Measurements from ENCODE around the gene CCT6B. TPM values are rescaled to one million over a fixed set of nuclear protein-coding genes. Genes with fewer than 3 reads are reported as not detected.
A peak's percentile ranks its signal among the peaks of the same experiment; 100 is the strongest.
"Not testable (repeated sequence)": the region's sequence is repeated elsewhere in the genome, so short reads cannot be mapped to it uniquely, and the experiment has no call there.

The CCT6B gene, protein sequence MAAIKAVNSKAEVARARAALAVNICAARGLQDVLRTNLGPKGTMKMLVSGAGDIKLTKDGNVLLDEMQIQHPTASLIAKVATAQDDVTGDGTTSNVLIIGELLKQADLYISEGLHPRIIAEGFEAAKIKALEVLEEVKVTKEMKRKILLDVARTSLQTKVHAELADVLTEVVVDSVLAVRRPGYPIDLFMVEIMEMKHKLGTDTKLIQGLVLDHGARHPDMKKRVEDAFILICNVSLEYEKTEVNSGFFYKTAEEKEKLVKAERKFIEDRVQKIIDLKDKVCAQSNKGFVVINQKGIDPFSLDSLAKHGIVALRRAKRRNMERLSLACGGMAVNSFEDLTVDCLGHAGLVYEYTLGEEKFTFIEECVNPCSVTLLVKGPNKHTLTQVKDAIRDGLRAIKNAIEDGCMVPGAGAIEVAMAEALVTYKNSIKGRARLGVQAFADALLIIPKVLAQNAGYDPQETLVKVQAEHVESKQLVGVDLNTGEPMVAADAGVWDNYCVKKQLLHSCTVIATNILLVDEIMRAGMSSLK
- total RNA-seq: 1 to 10 TPM; 2.1 to 9.0 (median 3.2) TPM

DNA sequence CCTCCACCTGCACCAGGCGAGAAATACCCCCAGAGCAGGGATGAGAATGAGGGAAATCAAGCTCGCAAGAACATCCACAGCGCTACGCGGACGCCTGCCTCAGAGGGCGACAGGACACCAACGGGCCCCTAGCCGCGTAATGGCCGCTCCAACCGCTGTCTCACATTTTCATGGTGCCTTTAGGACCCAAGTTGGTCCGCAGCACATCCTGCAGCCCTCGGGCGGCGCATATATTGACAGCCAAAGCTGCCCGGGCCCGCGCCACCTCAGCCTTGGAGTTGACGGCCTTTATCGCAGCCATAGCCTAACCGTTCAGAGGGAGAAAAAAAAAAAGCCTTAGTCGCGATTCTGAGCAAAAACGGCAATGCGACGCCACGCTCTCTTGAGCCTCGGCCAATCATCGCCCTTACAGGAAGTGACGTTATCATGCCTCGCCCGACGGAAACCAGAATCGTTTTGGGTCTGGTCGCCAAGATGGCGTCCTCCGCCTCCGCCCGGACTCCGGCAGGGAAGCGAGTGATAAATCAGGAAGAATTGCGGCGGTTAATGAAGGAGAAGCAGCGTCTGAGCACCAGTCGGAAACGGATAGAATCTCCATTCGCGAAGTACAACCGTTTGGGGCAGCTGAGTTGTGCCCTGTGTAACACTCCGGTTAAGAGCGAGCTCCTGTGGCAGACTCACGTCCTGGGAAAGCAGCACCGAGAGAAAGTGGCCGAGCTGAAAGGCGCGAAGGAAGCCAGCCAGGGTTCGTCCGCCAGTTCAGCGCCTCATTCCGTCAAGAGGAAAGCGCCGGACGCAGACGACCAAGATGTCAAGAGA is at the start of gene CCT6B, which contains the start of gene ZNF830:
CCT6B (minus strand) TSS at position 368 of the 819 bp plus-strand sequence; CDS start at position 301, 67 bp downstream.
ZNF830 (plus strand) TSS at position 448 of the 819 bp plus-strand sequence; CDS start at position 475, 27 bp downstream.
- in situ Hi-C loops (cut with MboI; ENCODE audit: low pct_unique_long_range_greater_than_20kb in 2 of 9, low sequenced_read_pairs in 9 of 9, unreplicated experiment in 9 of 9): no loop called here
- Histone ChIP-seq H3K4me1 (replicated peaks in 1 of 2) (peaks cover 9 to 21% of the 10 kb centered on the region in 2 donors), H3K4me3 (peak within 1 kb of the TSS; percentile 62 to 94 (median 71)), H3K27ac (peak within 1 kb of the TSS; percentile 93 to 97)
- 0 to 2% (median 0%) methylated on average over 1 to 37 of the region's 65 CpGs; no CpG with 5 or more reads in 1 of the 10 experiments for WGBS, 10 experiments
- peak; percentile 95 to 99 (median 96) for ATAC-seq (replicated peaks in 6 of 8)

- in situ Hi-C loops (cut with MboI; ENCODE audit: low pct_unique_long_range_greater_than_20kb in 2 of 9, low sequenced_read_pairs in 9 of 9, unreplicated experiment in 9 of 9): loop anchor here in 2 of 9 experiments (25.0 kb wide), 1 partner anchor 102 kb away; the partner anchor contains the start of genes FNDC8 (in 2 of the 2) and RAD51D (in 2 of the 2)
These were observed 48.8 kb upstream of the CCT6B start for GRCh38 chr17:35010093-35010492.

GRCh38 chr17:35006961-35007360 is 45.7 kb upstream of the CCT6B start:
- Histone ChIP-seq H3K4me1 (replicated peaks in 1 of 2) (no peaks in the 10 kb centered on the region), H3K4me3 (no peak overlapping the region), H3K27ac (no peak overlapping the region)
- WGBS, 10 experiments: 40 to 100% (median 83%) methylated on average over 1 of the region's 1 CpG; no CpG with 5 or more reads in 3 of the 10 experiments
- in situ Hi-C loops (cut with MboI; ENCODE audit: low pct_unique_long_range_greater_than_20kb in 2 of 9, low sequenced_read_pairs in 9 of 9, unreplicated experiment in 9 of 9): loop anchor here in 2 of 9 experiments (25.0 kb wide), 1 partner anchor 105 kb away; the partner anchor contains the start of genes FNDC8 (in 2 of the 2) and RAD51D (in 2 of the 2)
- no peak for ATAC-seq (replicated peaks in 6 of 8)

More at GRCh38 chr17:35010093-35010492, 48.8 kb upstream of the CCT6B start:
- Histone ChIP-seq H3K4me3 (no peak overlapping the region), H3K4me1 (replicated peaks in 1 of 2) (no peaks in the 10 kb centered on the region), H3K27ac (no peak overlapping the region)
- 73 to 100% (median 100%) methylated on average over 1 to 3 of the region's 3 CpGs; no CpG with 5 or more reads in 4 of the 10 experiments for WGBS, 10 experiments
- peak in 2 of 8 experiments; percentile 16 to 34 for ATAC-seq (replicated peaks in 6 of 8)

GRCh38 chr17:35006345-35006744 is 45.1 kb upstream of the CCT6B start:
- no peak for ATAC-seq (replicated peaks in 6 of 8)
- WGBS, 10 experiments: 82 to 100% (median 88%) methylated on average over 1 to 4 of the region's 4 CpGs; no CpG with 5 or more reads in 6 of the 10 experiments
- no peaks in the 10 kb centered on the region for H3K4me1 ChIP-seq (replicated peaks in 1 of 2)
- H3K4me3 ChIP-seq: no peak overlapping the region
- H3K27ac ChIP-seq: no peak overlapping the region
- in situ Hi-C loops (cut with MboI; ENCODE audit: low pct_unique_long_range_greater_than_20kb in 2 of 9, low sequenced_read_pairs in 9 of 9, unreplicated experiment in 9 of 9): loop anchor here in 2 of 9 experiments (25.0 kb wide), 1 partner anchor 106 kb away; the partner anchor contains the start of genes FNDC8 (in 2 of the 2) and RAD51D (in 2 of the 2)

DNA sequence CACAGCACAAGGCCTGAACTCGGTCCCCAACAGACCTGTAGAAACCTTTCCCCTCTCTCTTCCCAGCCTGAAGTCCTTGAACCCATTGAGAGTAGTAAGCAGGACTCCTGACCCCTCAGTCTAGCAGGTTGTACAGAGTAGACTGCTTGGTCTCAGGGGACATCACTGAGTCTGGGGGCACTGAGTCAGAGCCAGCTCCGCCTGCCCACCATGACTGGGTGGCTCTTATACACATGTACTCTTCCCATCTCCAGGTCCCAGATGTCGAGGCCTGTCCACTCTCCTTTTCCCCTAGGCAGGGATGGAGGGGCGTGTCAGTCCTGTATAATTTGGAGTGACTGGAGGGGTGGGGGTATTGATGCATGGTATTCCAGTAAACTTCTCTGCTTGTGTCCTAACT is 42.5 kb upstream of the CCT6B start:
- Histone ChIP-seq H3K4me1 (replicated peaks in 1 of 2) (no peaks in the 10 kb centered on the region), H3K27ac (no peak overlapping the region), H3K4me3 (no peak overlapping the region)
- ATAC-seq (replicated peaks in 6 of 8): peak in 1 of 8 experiments; percentile 16
- 80 to 100% (median 86%) methylated on average over 1 to 2 of the region's 4 CpGs; no CpG with 5 or more reads in 6 of the 10 experiments for WGBS, 10 experiments
- in situ Hi-C loops (cut with MboI; ENCODE audit: low pct_unique_long_range_greater_than_20kb in 2 of 9, low sequenced_read_pairs in 9 of 9, unreplicated experiment in 9 of 9): loop anchor here in 2 of 9 experiments (25.0 kb wide), 1 partner anchor 109 kb away; the partner anchor contains the start of genes FNDC8 (in 2 of the 2) and RAD51D (in 2 of the 2)

GRCh38 chr17:35002876-35003551 is 41.8 kb upstream of the CCT6B start:
- Histone ChIP-seq H3K4me1 (replicated peaks in 1 of 2) (no peaks in the 10 kb centered on the region), H3K27ac (no peak overlapping the region), H3K4me3 (no peak overlapping the region)
- 67 to 100% (median 87%) methylated on average over 1 to 13 of the region's 15 CpGs; no CpG with 5 or more reads in 1 of the 10 experiments for WGBS, 10 experiments
- in situ Hi-C loops (cut with MboI; ENCODE audit: low pct_unique_long_range_greater_than_20kb in 2 of 9, low sequenced_read_pairs in 9 of 9, unreplicated experiment in 9 of 9): loop anchor here in 2 of 9 experiments (25.0 kb wide), 1 partner anchor 109 kb away; the partner anchor contains the start of genes FNDC8 (in 2 of the 2) and RAD51D (in 2 of the 2)
- peak in 3 of 8 experiments; percentile 5 to 70 (median 43) for ATAC-seq (replicated peaks in 6 of 8)

DNA sequence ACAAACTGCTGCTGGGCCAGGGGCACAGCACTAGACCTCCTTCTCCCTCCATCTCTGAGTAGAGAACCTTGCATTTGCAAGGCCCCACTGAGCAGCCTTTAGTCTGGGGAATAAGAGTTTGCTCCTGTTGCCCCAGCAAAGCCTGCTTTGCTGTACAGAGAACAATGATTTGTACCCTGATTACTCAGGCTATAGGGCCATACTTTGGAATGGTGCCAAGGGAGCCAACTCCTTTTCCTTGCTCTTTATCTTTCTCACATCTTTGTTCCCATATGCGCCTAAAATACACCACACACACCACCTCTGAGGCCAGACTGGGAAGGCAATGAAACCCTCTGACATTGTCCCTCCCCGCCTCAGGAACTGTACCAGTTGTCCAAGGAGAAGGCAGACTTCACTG is 40.3 kb upstream of the CCT6B start:
- Histone ChIP-seq H3K27ac (no peak overlapping the region), H3K4me1 (replicated peaks in 1 of 2) (no peaks in the 10 kb centered on the region), H3K4me3 (no peak overlapping the region)
- 72 to 83% methylated on average over 1 to 2 of the region's 2 CpGs; no CpG with 5 or more reads in 8 of the 10 experiments for WGBS, 10 experiments
- in situ Hi-C loops (cut with MboI; ENCODE audit: low pct_unique_long_range_greater_than_20kb in 2 of 9, low sequenced_read_pairs in 9 of 9, unreplicated experiment in 9 of 9): loop anchor here in 2 of 9 experiments (25.0 kb wide), 1 partner anchor 111 kb away; the partner anchor contains the start of genes FNDC8 (in 2 of the 2) and RAD51D (in 2 of the 2)
- peak in 3 of 8 experiments; percentile 4 to 13 (median 5) for ATAC-seq (replicated peaks in 6 of 8)

GRCh38 chr17:35000965-35001364 is 39.7 kb upstream of the CCT6B start:
- 88 to 100% (median 92%) methylated on average over 2 to 5 of the region's 14 CpGs; no CpG with 5 or more reads in 5 of the 10 experiments for whole genome bisulfite sequencing, 10 experiments
- not testable (repeated sequence) for H3K27ac ChIP-seq; ATAC-seq (replicated peaks in 6 of 8); H3K4me3 ChIP-seq; H3K4me1 ChIP-seq (replicated peaks in 1 of 2)
- in situ Hi-C loops (cut with MboI; ENCODE audit: low pct_unique_long_range_greater_than_20kb in 2 of 9, low sequenced_read_pairs in 9 of 9, unreplicated experiment in 9 of 9): loop anchor here in 2 of 9 experiments (25.0 kb wide), 1 partner anchor 111 kb away; the partner anchor contains the start of genes FNDC8 (in 2 of the 2) and RAD51D (in 2 of the 2)

DNA sequence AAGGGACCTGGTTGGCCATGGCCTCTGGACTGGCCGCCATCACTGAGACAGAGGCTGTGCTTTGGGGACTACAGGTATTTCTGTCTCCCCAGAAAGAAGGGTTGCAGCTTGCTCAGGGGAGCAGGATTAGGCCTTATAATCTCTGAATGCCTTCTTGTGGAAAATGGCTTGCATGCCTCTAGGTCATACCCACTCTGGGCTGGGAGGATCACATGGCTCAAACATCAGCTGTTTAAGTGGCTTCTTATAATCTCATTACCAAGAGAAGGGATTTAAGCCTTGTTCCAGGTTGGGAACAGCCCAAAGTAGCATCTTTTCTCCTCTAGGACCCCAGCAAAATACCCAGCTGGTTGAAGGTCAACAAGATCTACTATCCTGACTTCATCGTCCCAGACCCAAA is 38.2 kb upstream of the CCT6B start:
- WGBS, 10 experiments: 71 to 100% (median 93%) methylated on average over 1 to 2 of the region's 2 CpGs; no CpG with 5 or more reads in 4 of the 10 experiments
- no peak for ATAC-seq (replicated peaks in 6 of 8)
- H3K27ac ChIP-seq: no peak overlapping the region
- no peaks in the 10 kb centered on the region for H3K4me1 ChIP-seq (replicated peaks in 1 of 2)
- no peak overlapping the region for H3K4me3 ChIP-seq
- in situ Hi-C loops (cut with MboI; ENCODE audit: low pct_unique_long_range_greater_than_20kb in 2 of 9, low sequenced_read_pairs in 9 of 9, unreplicated experiment in 9 of 9): loop anchor here in 3 of 9 experiments (10.0 to 25.0 kb wide), 4 partner anchors 88 to 115 kb away; partner anchors contain the start of genes RAD51D (in 2 of the 3) and FNDC8 (in 1 of the 3)

GRCh38 chr17:34998205-34998604 is 36.9 kb upstream of the CCT6B start:
- WGBS, 10 experiments: 57% methylated on average over 4 of the region's 5 CpGs; no CpG with 5 or more reads in 9 of the 10 experiments
- no peak overlapping the region for H3K4me3 ChIP-seq
- no peak overlapping the region for H3K27ac ChIP-seq
- no peaks in the 10 kb centered on the region for H3K4me1 ChIP-seq (replicated peaks in 1 of 2)
- in situ Hi-C loops (cut with MboI; ENCODE audit: low pct_unique_long_range_greater_than_20kb in 2 of 9, low sequenced_read_pairs in 9 of 9, unreplicated experiment in 9 of 9): loop anchor here in 3 of 9 experiments (10.0 to 25.0 kb wide), 4 partner anchors 89 to 117 kb away; partner anchors contain the start of genes RAD51D (in 2 of the 3) and FNDC8 (in 1 of the 3)
- ATAC-seq (replicated peaks in 6 of 8): peak; percentile 54 to 90 (median 73)

- Histone ChIP-seq H3K27ac (no peak overlapping the region), H3K4me1 (replicated peaks in 1 of 2) (no peaks in the 10 kb centered on the region), H3K4me3 (no peak overlapping the region)
- 40 to 100% (median 93%) methylated on average over 1 to 11 of the region's 11 CpGs; no CpG with 5 or more reads in 2 of the 10 experiments for WGBS, 10 experiments
- in situ Hi-C loops (cut with MboI; ENCODE audit: low pct_unique_long_range_greater_than_20kb in 2 of 9, low sequenced_read_pairs in 9 of 9, unreplicated experiment in 9 of 9): loop anchor here in 3 of 9 experiments (10.0 to 25.0 kb wide), 4 partner anchors 90 to 117 kb away; partner anchors contain the start of genes RAD51D (in 2 of the 3) and FNDC8 (in 1 of the 3)
- peak in 1 of 8 experiments; percentile 38 for ATAC-seq (replicated peaks in 6 of 8)
These were observed 36.1 kb upstream of the CCT6B start for GRCh38 chr17:34997355-34997862.

Data from motor neuron (in vitro differentiated cells).